GM18951 (cell line): ENCODE measurements around the gene IGSF23.
"Not testable (repeated sequence)": the region's sequence is repeated elsewhere in the genome, so short reads cannot be mapped to it uniquely, and the experiment has no call there.

Experiments used
- POLR2A ChIP-seq: IDR thresholded peaks from 4 replicates; pipeline ENCODE4 v1.6.1; 2011; ENCODE audit warnings: mild to moderate bottlenecking; ENCODE audit not compliant: insufficient read length, insufficient read depth; ENCODE audit errors: extremely low read depth
- in situ Hi-C: fragments of 300-500 bp; cut with MboI; formaldehyde crosslinking; loops from one replicate; pipeline ENCODE4 v1.12.0; 2022; ENCODE audit warnings: low sequenced_read_pairs, mixed read lengths, inconsistent platforms; ENCODE audit not compliant: unreplicated experiment

The IGSF23 gene

DNA sequence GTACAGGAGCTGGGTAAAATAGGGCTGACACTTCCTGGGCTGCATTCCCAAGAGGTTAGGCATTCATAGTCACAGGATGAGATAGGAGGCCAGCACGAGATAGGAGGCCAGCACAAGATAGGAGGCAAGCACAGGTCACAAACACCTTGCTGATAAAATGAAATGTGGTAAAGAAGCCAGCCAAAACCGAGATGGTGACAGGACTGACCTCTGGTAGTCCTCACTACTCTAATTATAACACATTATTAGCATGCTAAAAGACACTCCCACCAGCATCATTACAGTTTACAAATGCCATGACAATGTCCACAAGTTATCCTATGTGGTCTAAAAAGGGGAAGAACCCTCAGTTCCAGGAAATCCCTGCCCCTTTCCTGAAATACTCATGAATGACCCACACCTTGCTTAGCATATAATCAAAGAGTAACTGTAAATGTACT is 20.9 kb upstream of the IGSF23 start:
- no peak for TF ChIP-seq POLR2A
- in situ Hi-C loops = no loop called here

DNA sequence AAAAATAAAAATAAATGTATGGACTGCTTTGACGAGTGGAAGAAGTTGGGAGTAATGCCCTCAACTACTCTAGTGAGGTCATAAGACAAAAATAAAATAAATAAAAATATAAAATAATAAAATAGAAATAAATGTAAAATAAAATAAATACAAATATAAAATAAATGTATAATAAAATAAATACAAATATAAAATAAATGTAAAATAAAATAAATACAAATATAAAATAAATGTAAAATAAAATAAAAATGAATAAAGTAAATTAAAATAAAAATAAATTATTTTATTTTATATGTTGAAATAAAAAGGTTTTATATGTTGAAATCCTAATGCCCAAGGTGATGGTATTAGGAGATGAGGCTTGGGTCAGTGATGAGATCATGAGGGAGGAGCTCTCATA is 20.1 kb upstream of the IGSF23 start:
- no peak for TF ChIP-seq POLR2A
- in situ Hi-C loops = no loop called here

DNA sequence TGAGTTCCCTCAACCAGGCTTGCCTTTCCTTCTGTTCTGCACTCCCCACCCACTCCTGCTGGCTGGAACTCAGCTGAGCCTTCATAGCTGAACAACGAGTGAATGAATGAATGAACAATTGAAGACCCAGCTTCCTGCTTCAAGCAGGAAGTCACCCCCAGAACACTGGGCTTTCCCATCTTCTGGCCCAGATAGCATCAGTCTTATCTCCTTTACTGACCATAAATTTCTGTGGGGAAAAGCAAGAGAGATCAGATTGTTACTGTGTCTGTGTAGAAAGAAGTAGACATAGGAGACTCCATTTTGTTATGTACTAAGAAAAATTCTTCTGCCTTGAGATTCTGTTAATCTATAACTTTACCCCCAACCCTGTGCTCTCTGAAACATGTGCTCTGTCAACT is 19.5 kb upstream of the IGSF23 start:
- in situ Hi-C loops = not testable (repeated sequence)

DNA sequence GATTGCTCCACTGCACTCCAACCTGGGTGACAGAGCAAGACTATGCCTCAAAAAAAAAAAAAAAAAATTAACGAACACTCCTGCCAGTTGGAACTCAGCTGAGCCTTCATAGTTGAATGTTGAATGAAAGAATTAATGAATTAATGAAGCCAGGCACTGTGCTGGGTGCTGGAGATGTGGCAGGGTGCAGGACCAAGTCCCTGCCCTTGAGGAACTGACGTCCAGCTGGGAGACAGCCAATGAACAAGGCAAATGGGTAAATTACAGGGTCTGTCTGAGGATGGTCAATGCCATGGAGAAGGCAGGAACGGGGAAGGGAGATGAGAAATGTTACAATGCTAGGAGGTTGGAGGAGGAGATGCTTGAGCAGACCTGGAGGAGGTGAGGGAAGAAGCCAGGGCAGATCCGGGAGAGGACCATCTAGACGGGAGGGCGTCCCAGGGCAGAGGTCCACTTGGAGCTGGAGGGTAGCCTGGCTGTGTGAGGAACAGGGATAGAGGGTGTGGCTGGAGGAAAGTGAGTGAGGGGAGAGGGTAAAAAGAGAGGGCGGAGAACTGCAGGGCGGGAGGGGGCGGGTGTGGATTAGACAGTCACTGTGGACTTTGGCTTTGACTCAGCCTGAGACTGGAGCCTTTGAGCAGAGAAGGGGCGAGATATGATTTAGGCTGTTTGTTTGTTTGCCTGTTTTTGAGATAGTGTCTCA is 16.8 kb upstream of the IGSF23 start:
- in situ Hi-C loops = no loop called here
- no peak for TF ChIP-seq POLR2A

DNA sequence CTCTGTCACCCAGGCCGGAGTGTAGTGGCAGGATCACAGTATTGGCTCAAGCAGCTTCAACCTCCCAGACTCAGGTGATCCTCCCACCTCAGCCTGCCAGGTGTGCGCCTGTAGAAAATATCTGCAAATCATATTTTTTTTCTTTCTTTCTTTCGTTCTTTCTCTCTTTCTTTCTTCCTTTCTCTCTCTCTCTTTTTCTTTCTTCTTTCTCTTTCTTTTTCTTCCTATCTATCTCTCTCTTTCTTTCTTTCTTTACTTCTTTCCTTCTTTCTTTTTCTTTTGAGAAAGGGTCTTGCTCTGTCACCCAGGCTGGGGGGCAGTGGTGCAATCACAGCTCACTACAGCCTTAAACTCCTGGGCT is 16.3 kb upstream of the IGSF23 start:
- in situ Hi-C loops = no loop called here
- TF ChIP-seq POLR2A = no peak

DNA sequence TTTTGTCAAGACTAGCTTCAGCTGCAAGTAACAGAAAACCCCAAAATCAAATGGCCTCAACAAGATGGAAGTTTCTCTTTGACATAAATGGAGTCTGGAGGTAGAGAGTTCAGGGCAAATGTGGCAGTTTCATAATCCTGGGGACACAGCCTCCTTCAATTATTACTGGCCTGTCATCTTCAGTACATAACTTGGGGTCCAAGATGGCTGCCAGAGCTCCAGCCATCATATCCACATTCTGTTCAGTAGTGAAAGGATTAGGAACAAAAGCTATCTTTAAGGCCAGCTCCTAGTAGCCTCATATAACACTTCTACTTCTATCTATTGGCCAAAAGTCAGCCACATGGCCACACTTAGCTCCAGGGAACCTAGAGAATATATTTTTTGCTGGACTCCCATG is 15.0 kb upstream of the IGSF23 start:
- no peak for TF ChIP-seq POLR2A
- in situ Hi-C loops = no loop called here

DNA sequence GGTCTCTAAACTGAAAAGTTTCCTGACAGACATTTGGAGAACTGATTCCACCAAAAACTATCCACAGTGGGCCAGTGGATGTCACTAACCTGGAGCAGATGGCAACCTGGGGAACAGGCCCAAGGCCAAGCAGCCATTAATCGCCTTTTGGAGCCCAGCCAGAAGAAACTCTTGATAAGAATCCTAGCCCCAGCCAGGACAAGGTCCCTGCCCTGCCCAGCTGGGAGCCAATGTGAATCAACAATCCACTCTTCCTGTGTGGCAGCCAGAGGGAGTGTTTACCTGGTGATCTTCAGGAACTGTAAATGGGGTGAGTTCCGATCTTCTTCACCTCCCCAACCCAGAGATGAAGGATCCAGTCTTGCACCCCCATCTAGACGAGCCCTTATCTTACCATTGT is 14.5 kb upstream of the IGSF23 start:
- in situ Hi-C loops = no loop called here
- no peak for TF ChIP-seq POLR2A

DNA sequence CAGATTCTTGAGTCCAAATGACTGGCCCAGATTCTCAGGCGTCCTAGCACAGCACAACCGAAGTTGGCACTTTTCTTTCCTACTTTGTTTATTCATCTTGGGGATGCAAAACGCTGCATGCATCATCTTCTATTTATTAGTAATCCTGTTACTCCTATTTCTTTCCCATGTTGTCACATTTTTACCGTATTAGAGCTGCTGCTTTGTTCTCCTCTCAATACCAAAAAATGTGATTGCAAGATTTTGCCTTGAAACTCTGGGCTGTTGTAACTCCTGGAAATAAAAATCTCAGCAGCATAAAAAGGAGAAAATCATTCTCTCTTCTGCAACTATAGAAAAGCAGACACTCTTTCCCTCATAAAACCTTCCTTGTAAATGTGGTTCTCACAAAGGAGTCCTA is 12.9 kb upstream of the IGSF23 start:
- TF ChIP-seq POLR2A = no peak
- in situ Hi-C loops = no loop called here

DNA sequence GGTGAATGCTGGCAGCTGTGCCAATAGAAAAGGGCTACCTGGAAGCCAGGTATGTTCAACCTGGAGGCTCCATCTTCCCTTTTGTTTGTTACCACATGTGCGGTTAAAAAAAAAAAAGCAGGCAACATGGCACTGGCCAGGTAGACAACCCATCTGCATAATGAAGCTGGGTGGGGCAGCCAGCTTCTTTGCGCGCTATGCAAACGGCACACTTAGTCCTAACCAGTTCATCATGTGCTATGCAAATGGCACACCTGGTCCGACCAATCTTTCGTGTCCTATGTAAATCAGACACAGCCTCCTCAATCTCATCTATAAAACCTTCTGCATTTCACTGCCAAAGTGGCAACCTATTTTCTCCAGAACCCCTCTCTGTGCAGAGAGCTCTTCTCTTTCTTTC is 11.3 kb upstream of the IGSF23 start:
- in situ Hi-C loops = no loop called here
- TF ChIP-seq POLR2A = no peak

DNA sequence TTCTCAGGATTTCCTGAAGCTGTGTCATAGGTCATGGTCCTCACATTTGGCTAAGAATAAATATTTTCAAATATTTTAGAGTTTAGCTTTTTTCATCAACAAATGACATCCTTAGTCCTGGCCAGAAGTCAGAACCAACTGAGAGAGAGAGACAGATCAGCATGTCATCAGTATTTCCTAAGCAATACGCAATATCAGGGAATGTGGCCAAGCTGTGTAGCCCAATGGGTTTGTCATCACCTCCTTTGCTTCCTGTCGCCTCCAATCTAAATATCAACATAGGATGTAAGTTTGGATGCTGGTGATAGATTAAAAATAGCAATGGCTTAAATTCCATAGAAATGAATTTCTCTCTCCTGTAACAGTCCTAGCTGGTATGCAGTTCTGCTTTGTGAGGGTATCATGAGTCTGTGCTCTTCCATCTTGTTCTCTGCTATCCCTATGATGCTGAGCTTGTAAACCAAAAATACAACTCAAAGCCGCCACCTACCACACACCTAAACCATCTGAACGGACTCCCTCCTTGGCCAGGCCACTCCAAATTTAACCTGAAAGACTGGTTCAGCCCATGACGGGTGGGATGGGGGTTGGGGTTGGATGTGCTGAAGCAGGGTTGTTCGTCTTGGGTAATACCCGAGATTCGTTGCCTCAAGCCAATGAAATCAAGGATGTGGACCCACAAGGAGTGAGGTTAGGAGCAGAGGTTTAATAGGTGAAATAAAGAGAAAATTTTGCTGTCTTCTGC is 10.0 kb upstream of the IGSF23 start:
- no peak for TF ChIP-seq POLR2A
- in situ Hi-C loops = no loop called here

DNA sequence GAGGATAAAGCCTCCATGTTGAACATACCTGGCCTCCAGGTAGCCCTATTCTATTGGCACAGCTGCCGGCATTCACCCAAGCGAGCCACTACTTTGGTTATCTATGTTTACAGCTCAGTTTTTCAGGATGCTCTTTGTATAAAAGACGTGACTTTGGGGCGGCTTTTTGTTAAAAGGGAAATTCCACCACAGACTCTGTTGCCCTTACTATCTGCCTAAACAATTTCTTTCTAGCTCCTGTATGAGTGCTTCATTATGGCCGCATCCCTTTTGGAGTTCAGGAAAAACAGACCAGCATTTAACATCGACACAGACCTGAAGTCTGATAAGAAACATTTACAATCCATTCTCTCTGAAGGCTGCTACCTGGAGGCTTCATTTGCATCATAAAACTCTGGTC is 9.1 kb upstream of the IGSF23 start:
- in situ Hi-C loops = no loop called here
- no peak for TF ChIP-seq POLR2A

DNA sequence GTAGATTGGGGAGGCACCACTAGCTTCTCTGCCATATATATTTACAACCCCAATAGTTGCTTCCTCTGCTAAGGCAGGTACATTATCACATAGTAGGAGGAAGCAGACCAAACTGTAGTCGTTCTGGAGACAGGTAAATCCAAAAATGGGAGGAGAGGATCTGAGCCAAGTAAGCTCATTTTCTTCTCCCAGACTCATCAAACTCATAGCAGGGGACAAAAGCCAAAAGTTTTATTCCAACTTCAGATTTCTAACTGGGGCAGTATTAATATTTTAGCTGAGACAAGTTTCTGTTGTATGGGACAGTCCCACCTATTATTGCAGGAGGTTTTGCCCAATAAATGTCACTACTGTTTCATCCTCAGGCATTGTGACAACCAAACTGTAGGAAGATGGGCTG is 7.8 kb upstream of the IGSF23 start:
- no peak for TF ChIP-seq POLR2A
- in situ Hi-C loops = no loop called here

DNA sequence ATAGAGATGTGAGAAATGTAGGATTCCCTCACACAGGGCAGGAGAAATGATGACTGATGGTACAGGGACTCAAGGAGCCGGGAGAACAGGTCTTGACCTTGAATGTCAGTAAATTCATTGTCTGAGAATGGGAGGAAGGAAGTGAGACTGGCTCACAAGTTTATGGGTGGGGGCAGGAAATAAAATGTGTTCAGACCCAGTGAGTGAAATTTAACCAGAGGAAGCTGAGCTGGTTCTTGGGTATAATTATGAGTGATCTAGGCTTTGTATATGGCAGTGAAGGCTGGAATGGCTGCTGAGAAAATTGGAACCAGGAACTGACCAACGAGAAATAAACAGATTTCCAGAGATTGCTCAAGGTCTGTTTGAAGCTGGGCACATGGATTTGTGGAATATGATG is 6.3 kb upstream of the IGSF23 start:
- TF ChIP-seq POLR2A = no peak
- in situ Hi-C loops = no loop called here

DNA sequence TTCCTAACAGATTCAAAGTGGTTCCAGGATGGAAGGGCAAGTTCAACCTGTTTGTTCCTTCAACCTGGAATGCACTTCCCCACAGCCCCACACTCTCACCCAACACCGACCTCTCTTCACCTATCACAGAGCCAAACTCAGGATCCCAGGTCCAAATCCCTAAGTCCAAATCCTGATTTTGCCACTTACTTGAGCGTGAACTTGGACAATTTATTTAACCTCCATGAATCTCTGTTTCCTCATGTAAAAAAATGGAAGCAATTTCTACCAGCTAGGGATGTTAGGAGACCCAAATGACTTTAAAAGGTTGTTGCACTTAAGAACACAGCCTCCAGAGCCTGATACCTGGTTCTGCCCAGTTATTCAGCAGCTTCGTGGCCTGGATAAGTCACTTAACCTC is 5.4 kb upstream of the IGSF23 start:
- TF ChIP-seq POLR2A = no peak
- in situ Hi-C loops = no loop called here

DNA sequence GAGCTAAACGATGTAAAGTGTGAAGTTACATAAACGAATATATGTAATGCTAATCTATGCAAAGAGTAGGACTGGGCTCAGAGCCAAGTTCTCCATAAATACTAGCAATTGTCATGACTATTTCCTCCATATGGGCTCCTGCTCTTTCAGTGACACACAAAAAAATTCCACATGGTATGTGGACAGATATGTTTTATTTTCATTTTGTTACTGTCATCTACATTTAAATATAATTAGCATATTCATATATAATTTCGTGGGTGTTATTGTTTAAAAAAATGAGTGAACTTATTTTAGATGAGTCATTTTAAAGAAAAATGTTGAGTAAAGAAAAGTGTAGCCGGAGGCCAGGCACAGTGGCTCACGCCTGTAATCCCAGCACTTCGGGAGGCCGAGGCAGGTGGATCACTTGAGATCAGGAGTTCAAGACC is 5.0 kb upstream of the IGSF23 start:
- in situ Hi-C loops = no loop called here
- TF ChIP-seq POLR2A = no peak

DNA sequence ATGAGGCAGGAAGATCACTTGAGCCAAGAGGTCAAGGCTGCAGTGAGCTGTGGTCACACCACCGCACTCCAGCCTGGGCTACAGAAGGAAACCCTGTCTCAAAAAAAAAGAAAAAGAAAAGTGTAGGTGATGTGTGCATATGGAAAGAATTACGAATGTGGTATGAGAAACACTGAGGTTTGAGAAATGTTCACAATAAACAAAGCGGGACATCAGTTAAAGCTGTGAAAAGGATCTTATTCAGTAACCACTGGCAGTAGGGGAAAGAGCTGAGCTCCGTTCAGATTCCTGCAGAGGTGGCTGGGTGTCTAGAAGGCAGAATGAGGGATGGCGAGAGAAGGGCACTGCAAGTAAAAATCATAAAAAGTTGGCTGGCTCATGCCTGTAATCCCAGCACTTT is 4.1 kb upstream of the IGSF23 start:
- in situ Hi-C loops = no loop called here
- TF ChIP-seq POLR2A = no peak

DNA sequence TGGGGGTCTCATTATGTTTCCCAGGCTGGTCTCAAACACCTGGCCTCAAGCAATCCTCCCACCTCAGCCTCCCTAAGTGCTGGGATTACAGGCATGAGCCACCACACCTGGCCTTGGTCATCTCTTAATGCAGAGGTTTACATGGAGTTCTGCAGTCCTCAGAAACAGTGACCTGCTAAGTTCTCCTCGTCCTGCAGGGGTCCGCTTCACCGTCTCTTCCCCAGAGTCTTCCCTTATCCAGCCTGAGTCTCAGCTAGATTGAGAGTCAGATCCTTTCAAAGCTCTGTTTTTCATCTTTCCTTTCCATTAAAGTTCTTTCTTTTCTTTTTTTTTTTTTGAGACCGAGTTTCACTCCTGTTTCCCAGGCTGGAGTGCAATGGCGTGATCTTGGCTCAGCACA is 2.9 kb upstream of the IGSF23 start:
- in situ Hi-C loops = not testable (repeated sequence)
